Subcutaneous adipose tissue (tissue), 4 donors: ENCODE results near the gene UTP3. TPM values are rescaled to one million over a fixed set of nuclear protein-coding genes. Genes with fewer than 3 reads are reported as not detected.

Source experiments
- total RNA-seq, 4 donors: library from RNA; depleted of rRNA; stranded (reverse); fragments of >200 nt; gene quantifications; one replicate each; pipeline ENCODE4 v1.1.0, GENCODE V29; 2016
- TF ChIP-seq, protein P1 (sequence below): fragments of 450-650 bp; IDR thresholded peaks from one replicate; pipeline ENCODE4 v1.5.1; 2016; ENCODE audit warnings: low read depth, mild to moderate bottlenecking, control low read depth, antibody characterized with exemption, moderate library complexity

The UTP3 gene
- total RNA-seq, 4 donors from 2014 or later: 12.2 to 26.1 (median 16.1) TPM

- TF ChIP-seq, protein P1, sequence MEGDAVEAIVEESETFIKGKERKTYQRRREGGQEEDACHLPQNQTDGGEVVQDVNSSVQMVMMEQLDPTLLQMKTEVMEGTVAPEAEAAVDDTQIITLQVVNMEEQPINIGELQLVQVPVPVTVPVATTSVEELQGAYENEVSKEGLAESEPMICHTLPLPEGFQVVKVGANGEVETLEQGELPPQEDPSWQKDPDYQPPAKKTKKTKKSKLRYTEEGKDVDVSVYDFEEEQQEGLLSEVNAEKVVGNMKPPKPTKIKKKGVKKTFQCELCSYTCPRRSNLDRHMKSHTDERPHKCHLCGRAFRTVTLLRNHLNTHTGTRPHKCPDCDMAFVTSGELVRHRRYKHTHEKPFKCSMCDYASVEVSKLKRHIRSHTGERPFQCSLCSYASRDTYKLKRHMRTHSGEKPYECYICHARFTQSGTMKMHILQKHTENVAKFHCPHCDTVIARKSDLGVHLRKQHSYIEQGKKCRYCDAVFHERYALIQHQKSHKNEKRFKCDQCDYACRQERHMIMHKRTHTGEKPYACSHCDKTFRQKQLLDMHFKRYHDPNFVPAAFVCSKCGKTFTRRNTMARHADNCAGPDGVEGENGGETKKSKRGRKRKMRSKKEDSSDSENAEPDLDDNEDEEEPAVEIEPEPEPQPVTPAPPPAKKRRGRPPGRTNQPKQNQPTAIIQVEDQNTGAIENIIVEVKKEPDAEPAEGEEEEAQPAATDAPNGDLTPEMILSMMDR: no peak
These were observed 12.4 kb downstream of the UTP3 start for GRCh38 chr4:70700712-70701111.

GRCh38 chr4:70701271-70701670 lies 12.9 kb downstream of the UTP3 start:
- TF ChIP-seq, protein P1: no peak

GRCh38 chr4:70703619-70704214 lies 15.4 kb downstream of the UTP3 start:
- TF ChIP-seq, protein P1: no peak

GRCh38 chr4:70704215-70704930 lies 16.0 kb downstream of the UTP3 start:
- TF ChIP-seq, protein P1: no peak

DNA sequence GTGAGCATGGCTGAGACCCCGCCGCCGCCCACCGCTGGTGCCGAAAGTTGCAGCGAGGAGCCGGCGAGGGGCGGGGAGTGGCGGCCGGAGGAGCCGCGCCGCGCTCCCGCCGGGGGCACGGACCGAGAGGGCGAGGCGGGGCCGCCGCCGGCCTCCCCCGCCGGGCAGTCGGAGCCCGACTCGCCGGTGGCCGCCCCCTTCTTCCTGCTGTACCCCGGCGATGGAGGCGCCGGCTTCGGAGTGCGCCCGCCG lies 16.5 kb downstream of the UTP3 start:
- TF ChIP-seq, protein P1: no peak

GRCh38 chr4:70705183-70706043 lies 17.1 kb downstream of the UTP3 start:
- TF ChIP-seq, protein P1: no peak

- TF ChIP-seq, protein P1: no peak
These were observed 17.7 kb downstream of the UTP3 start for GRCh38 chr4:70706044-70706461.
